CD4-positive, alpha-beta T cell treated with Interleukin-15 for 4 hours (primary cell): ENCODE results near the gene OSM.
"Not testable (repeated sequence)": the region's sequence is repeated elsewhere in the genome, so short reads cannot be mapped to it uniquely, and the experiment has no call there.

Source experiments
- DNase-seq: peaks from one replicate; pipeline ENCODE4 v3.0.0-alpha.2; 2020; ENCODE audit warnings: low spot score

Gene OSM

GRCh38 chr22:30226192-30226832, 40.3 kb downstream of the OSM start:
- DNase-seq = no peak

DNA sequence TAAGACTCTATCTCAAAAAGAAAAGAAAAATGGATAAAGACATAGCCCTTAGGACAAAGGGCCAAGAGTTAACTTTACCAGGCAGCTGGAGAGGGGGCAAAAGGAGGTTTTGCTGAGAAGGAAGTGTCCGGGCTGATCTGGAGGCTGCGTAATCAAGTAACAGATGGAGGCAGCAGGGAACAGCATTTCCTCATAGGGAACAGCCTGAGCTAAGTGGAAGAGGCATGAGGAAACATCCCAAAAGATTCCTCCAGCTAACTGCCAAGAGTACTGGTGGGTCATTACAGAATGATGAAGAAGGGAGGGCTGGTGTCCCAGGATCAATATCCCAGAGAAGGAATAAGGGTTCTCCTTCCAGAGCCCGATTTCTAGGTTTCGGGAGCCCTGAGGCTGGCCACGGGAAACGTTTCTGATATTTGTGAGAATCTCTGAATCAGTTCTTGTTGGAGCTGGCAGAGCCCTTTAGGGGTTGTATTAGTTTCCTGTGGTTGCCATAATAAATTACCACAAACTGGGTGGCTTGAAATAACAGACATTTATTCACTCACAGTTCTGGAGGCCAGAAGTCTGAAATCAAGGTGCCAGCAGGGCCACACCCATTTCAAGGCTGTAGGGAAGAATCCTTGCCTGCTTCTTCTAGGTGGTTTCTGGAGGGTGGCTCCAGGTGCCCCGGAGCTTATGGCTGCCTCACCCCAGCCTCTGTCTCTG, 41.3 kb downstream of the OSM start:
- no peak for DNase-seq

GRCh38 chr22:30224161-30224857, 42.3 kb downstream of the OSM start:
- DNase-seq = no peak

- no peak for DNase-seq
These were observed 43.3 kb downstream of the OSM start for GRCh38 chr22:30223303-30223702.

DNA sequence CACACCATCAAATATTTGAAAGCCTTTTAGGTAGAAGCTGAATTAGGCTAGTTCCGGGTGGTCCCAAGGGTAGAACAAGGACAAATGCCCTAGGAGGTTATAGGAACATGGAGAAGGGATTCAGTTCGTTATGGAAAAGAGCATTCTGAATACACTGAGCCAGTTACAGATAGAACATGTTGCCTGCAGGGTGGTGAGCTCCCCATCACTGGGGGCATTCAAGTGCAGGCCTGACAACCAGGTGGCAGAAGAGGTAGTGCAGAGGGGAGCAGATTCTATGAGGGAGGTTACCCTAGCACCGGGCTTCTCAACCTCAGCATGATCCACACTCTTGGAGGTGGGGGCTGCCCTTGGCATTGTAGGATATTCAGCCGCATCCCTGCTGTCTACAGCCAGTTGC, 44.3 kb downstream of the OSM start:
- no peak for DNase-seq

- peak; percentile 72 for DNase-seq
These were observed 45.3 kb downstream of the OSM start for GRCh38 chr22:30221121-30221992.

DNA sequence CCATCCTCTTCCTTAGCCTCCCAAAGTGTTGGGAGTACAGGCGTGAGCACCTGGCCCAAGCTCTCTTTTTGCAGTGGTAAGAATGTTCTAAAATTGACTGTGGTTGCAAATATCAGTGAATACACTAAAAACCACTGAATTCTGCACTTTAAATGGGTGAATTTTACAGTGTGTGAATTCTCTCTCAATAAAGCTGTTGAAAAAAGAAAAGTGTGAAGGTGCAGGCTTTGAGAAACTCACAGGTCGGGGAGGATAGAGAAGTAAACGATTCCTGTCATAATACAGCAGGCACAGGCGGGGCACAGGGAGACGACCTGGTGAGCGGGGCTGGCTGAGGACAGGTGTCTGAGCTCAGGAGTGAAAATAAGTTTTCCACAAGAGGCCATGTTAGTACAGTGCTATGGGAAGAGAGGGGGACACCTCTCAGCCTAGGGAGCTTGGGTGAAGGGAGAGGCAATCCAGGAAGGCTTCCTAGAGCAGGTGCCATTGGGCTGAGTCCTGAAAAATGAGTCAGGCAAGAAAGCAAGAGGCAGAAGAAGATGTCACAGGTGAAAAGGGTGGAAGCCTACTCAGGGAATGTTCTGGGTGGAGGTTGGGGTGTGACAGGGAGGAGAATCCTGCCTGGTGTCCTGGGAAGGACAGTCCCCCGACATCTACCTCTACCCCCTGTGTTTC, 46.2 kb downstream of the OSM start:
- DNase-seq = no peak

DNA sequence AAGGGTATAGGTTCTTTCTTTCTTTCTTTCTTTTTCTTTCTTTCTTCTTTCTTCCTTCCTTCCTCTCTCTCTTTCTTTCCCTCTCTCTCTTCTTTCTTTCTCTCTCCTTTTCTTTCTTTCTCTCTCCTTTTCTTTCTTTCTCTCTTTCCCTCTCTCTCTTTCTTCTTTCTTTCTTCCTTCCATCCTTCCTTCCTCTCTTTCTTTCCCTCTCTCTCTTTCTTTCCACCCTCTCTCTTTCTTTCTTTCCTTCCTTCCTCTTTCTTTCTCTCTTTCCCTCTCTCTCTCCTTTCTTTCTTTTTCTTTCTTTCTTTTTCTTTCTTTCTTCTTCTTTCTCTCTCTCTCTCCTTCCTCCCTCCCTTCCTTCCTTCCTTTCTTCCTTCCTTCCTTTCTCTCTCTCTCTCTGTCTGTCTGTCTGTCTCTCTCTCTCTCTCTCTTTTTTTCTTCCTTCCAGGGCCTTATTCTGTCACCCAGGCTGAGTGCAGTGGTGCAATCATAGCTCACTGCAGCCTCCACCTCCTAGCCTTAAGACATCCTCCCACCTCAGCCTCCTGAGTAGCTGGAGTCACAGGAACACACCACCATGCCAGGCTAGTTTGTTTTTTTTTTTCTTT, 46.9 kb downstream of the OSM start:
- DNase-seq = no peak

- no peak for DNase-seq
These were observed 47.5 kb downstream of the OSM start for GRCh38 chr22:30219049-30219654.

DNA sequence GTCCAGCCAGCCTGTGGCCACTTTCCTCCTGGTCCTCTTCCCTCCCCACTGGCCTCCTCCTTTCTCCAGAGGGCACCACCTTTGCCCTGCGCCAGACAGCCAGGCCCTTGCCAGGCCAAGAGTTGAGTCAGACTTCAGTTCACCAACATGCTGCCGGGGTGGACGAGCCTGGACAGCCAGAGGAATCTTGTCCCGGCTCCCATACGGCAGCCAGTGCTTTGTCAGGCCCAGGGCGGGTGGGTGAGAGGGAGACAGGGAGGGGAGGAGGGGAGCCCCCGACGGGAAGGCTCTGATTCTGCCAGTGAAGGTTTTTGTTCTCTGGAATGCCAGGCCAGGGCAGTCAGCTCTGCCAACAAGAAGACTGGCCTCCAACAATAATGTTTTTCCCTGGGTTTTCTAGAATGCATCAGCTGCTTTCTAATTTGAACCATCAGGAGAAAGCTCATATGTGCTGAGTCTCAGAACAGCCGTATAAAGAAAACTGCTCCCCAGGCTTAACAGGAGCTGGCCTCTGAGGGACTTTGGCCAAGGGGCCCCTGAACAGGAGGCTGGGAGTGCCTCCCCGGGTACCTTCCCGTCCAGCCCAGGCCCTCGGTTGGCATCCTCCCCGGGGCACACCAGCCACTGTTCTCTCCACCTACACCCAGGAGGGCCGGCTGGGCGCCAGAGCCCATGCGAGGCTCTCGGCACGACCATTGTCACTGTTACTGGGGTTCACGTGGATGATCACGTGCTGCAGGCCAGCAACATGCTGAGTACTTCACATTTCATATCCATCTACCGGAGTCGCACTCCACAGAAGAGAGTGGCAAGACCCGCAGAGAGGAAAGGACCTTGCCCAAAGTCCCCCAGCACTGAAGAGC, 48.7 kb downstream of the OSM start:
- no peak for DNase-seq

DNA sequence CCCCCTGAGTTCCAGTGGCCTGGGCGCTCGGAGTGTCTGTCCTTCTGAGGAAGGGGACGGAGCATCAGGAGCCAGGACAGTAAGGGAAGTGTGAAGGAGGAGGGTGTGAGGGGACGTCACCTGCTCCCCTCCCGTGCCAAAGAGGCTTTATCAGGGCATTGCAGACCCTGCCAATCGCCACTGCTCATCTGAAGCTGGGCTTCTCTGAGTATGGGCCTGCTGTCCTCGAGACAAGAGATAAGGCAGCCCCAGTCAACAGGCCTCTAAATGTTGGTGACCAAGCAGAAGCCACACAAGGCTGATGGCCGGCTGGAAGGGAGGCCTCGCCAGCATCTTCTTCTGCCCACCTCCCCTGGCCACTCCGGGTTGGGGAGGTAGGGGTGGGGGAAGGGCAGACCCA, 49.9 kb downstream of the OSM start:
- no peak for DNase-seq

- not testable (repeated sequence) for DNase-seq
These were observed 50.4 kb downstream of the OSM start for GRCh38 chr22:30216272-30216671.

DNA sequence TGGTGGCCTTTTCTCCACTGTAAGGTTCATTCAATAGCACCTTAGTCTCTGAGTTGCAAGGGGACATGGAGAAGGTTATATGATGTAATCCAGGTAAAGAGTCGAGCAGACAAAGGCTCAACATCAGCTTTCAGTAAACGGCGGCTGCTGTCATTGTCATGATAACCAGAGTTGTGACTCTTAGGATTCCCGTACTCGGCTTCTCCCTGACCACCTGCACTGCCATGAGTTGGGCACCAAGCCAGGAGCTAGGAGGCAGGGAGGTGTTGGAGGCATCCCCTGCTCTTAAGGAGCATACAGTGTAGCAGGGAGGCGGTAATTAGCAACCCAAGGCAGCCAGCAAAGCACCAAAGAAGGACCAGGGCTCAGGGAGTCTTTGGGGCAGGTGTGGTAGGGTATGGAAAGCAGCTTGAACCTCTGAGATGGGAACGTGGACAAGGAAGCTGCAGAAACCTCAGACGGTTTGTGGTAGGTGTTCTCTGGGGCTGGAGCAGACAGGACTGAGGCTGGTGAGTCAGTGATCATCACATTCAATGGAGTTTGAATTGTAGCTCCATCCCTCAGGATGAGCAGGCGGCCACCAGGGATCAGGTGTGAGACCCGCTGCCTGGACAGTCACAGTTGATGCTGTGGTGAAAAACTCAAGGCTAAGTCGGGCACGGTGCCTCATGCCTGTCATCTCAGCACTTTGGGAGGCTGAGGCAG, 51.8 kb downstream of the OSM start:
- no peak for DNase-seq

- no peak for DNase-seq
These were observed 53.6 kb downstream of the OSM start for GRCh38 chr22:30212996-30213441.
